AG04450 (cell line): ENCODE measurements around the gene EVC2. TPM values are rescaled to one million over a fixed set of nuclear protein-coding genes. Genes with fewer than 3 reads are reported as not detected.

Experiments
- CTCF ChIA-PET: fragments of 300-600, 350-600 bp; formaldehyde crosslinking; extraction: SDS; loops from one replicate; lab custom pipeline; 2022; ENCODE audit warnings: antibody characterized with exemption, inconsistent platforms; lab: Charles Lee
- POLR2A ChIA-PET: fragments of 350-600 bp; formaldehyde crosslinking; extraction: SDS; loops from one replicate; lab custom pipeline; 2021; ENCODE audit warnings: antibody characterized with exemption, inconsistent platforms; lab: Yijun Ruan, JAX
- DNase-seq: peaks from one replicate; pipeline ENCODE4 v3.0.0-alpha.2; 2011; ENCODE audit warnings: low read depth, low spot score
- H3K27ac ChIP-seq: one replicate; pipeline ENCODE4 v1.5.1; 2012; ENCODE audit warnings: low read depth, low read length, control low read depth
- H3K27me3 ChIP-seq: one replicate; pipeline ENCODE4 v1.6.0; 2012; ENCODE audit warnings: low read length; ENCODE audit not compliant: control insufficient read depth, insufficient read depth
- H3K4me3 ChIP-seq: 2 replicates; pipeline ENCODE4 v1.5.1; 2011; ENCODE audit warnings: mild to moderate bottlenecking, low read depth, low read length, control low read depth
- H3K9me3 ChIP-seq: 2 replicates; pipeline ENCODE4 v1.5.1; 2012; ENCODE audit warnings: low read length; ENCODE audit not compliant: control insufficient read depth, insufficient read depth
- CTCF ChIP-seq: IDR thresholded peaks from 2 replicates; pipeline ENCODE4 v1.5.1; 2011; ENCODE audit warnings: low read depth, low read length, control low read depth, inconsistent platforms
- polyA plus RNA-seq: library from polyadenylated mRNA; depleted of rRNA; stranded (reverse); fragments of >200 nt; gene quantifications from 2 replicates; pipeline ENCODE4 v1.2.3, GENCODE V29; 2011

EVC2 gene
- polyA plus RNA-seq, 1 experiment = 2.1 TPM

GRCh38 chr4:5678977-5679376, 29.4 kb downstream of the EVC2 start:
- ChIA-PET POLR2A (no interaction called here), CTCF (no interaction called here)
- peak; percentile 6 for DNase-seq
- no peak for TF ChIP-seq CTCF
- no peak overlapping the region for H3K4me3 ChIP-seq
- no peak overlapping the region for H3K27ac ChIP-seq
- no peaks in the 10 kb centered on the region for H3K9me3 ChIP-seq
- H3K27me3 ChIP-seq = no peaks in the 10 kb centered on the region

- no peak for TF ChIP-seq CTCF
- Histone ChIP-seq H3K9me3 (no peaks in the 10 kb centered on the region), H3K27me3 (no peaks in the 10 kb centered on the region), H3K4me3 (no peak overlapping the region), H3K27ac (no peak overlapping the region)
- POLR2A ChIA-PET = no interaction called here
- no peak for DNase-seq
- CTCF ChIA-PET = interaction anchor here (1.1 kb wide), 1 partner anchor 113 kb away, joined by 3 read pairs; no protein-coding TSS in a partner anchor
Observed at GRCh38 chr4:5676763-5677162, 31.6 kb downstream of the EVC2 start.

GRCh38 chr4:5666741-5667140, 41.6 kb downstream of the EVC2 start:
- POLR2A ChIA-PET = no interaction called here
- CTCF ChIA-PET = no interaction called here
- no peak for TF ChIP-seq CTCF
- no peak for DNase-seq
- Histone ChIP-seq H3K9me3 (no peaks in the 10 kb centered on the region), H3K4me3 (no peak overlapping the region), H3K27ac (no peak overlapping the region), H3K27me3 (no peaks in the 10 kb centered on the region)

GRCh38 chr4:5664778-5665177, 43.6 kb downstream of the EVC2 start:
- no peak overlapping the region for H3K4me3 ChIP-seq
- H3K27me3 ChIP-seq = no peaks in the 10 kb centered on the region
- ChIA-PET POLR2A (no interaction called here), CTCF (no interaction called here)
- no peak overlapping the region for H3K27ac ChIP-seq
- no peak for DNase-seq
- no peaks in the 10 kb centered on the region for H3K9me3 ChIP-seq
- no peak for TF ChIP-seq CTCF

- Histone ChIP-seq H3K27ac (no peak overlapping the region), H3K4me3 (no peak overlapping the region), H3K27me3 (no peaks in the 10 kb centered on the region), H3K9me3 (no peaks in the 10 kb centered on the region)
- POLR2A ChIA-PET = no interaction called here
- CTCF ChIA-PET = no interaction called here
- no peak for DNase-seq
- no peak for TF ChIP-seq CTCF
Observed at GRCh38 chr4:5662555-5662954, 45.8 kb downstream of the EVC2 start.
